Heart right ventricle (tissue), 16 donors: Measurements from ENCODE around the gene TMEM174. TPM values are rescaled to one million over a fixed set of nuclear protein-coding genes. Genes with fewer than 3 reads are reported as not detected.

Source experiments
- ATAC-seq, 8 donors: fragments of 200-7000 bp; cut with Tn5 transposase; one replicate each; pipeline ENCODE4 v1.9.1; 2020; ENCODE audit warnings: mild to moderate bottlenecking in 8 of 8, moderate library complexity in 8 of 8, moderate number of reproducible peaks in 1 of 8
- DNase-seq, 2 donors: peaks; one replicate each; pipeline ENCODE4 v3.0.0-alpha.2; 2020
- H3K27ac ChIP-seq, 10 donors: fragments of 200-600 bp; sonication (generic) in 2 of 10; one replicate each; pipeline versions ENCODE4 v1.5.0 to v1.8.0; 2020 to 2022; ENCODE audit warnings: mild to moderate bottlenecking in 3 of 10
- H3K27me3 ChIP-seq, 7 donors: fragments of 200-600 bp; one replicate each; pipeline ENCODE4 v1.8.0; 2021 to 2022; ENCODE audit warnings: mild to moderate bottlenecking in 2 of 7
- H3K36me3 ChIP-seq, 9 donors: fragments of 200-600 bp; sonication (generic) in 1 of 9; one replicate each; pipeline versions ENCODE4 v1.5.0 to v1.8.0; 2020 to 2022; ENCODE audit warnings: mild to moderate bottlenecking in 2 of 9
- H3K4me1 ChIP-seq, 9 donors: fragments of 200-600 bp; sonication (generic) in 1 of 9; one replicate each; pipeline versions ENCODE4 v1.5.0 to v1.8.0; 2020 to 2022; ENCODE audit warnings: mild to moderate bottlenecking in 4 of 9
- H3K4me3 ChIP-seq, 10 donors: fragments of 200-600 bp; sonication (generic) in 2 of 10; one replicate each; pipeline versions ENCODE4 v1.5.0 to v1.8.0; 2020 to 2022; ENCODE audit warnings: mild to moderate bottlenecking in 7 of 10, moderate library complexity in 2 of 10
- H3K9me3 ChIP-seq, 11 donors: fragments of 200-600 bp in 10 of 11; sonication (generic) in 2 of 11; one replicate each; pipeline versions ENCODE4 v1.5.0 to v1.8.0; 2013 to 2022; ENCODE audit warnings: mild to moderate bottlenecking in 2 of 11, control low read depth in 1 of 11, moderate library complexity in 1 of 11
- WGBS, 2 donors: extraction: QIAGEN DNeasy Blood & Tissue Kit; methylation state at CpG; one replicate each; pipeline ENCODE4 v1.1.7; 2013; ENCODE audit warnings: inconsistent platforms in 1 of 2; 5-methylcytosine and 5-hydroxymethylcytosine counted together
- intact Hi-C, 10 donors: fragments of 100-400 bp; cut with DNase I; formaldehyde crosslinking; loops; one replicate each; pipeline versions ENCODE4 v1.11.1 to v1.14.2; 2022
- polyA plus RNA-seq, 2 donors: library from polyadenylated mRNA; stranded (reverse); fragments of 200-250 nt; gene quantifications; one replicate each; pipeline ENCODE4 v1.2.3, GENCODE V29; 2013
- total RNA-seq, 10 donors: library from RNA; stranded (reverse); fragmentation: NEBNext Ultra II Directional in 3 of 10; extraction: Animal tissue kit (Norgen Biotek cat#: 25700) in 3 of 10; gene quantifications; one replicate each; pipeline versions ENCODE4 v1.2.1 to v1.2.4, GENCODE V29; 2021 to 2023
- TF ChIP-seq, protein P1 (sequence below), 9 donors: fragments of 200-600 bp; sonication (generic) in 2 of 9; IDR thresholded peaks; one replicate each; pipeline versions ENCODE4 v1.5.0 to v1.8.0; 2021 to 2022; ENCODE audit warnings: antibody characterized with exemption in 9 of 9, mild to moderate bottlenecking in 5 of 9, moderate library complexity in 1 of 9
- donor health status: Arrhythmogenic right ventricular cardiomyopathy.
- donor health status: ischemic (EF 13 %, LVEDD 7.1; RV severe dilation, severe dysfunction).
- donor health status: healthy with polysubstance abuse.
- donor health status: DM: no; HTN: yes; CAD: no.
- donor health status: DM: no; HTN: no; CAD: no.
- donor health status: ischemic (EF 25% LVEDD 6.9; RV normal size, moderate dysfunction).
- donor health status: ischemic (EF 25% LVEDD 5.7; RV mildly dilated, moderate dysfunction).
- donor health status: healthy.
- donor health status: DM: yes; HTN: yes; CAD: no.
- donor health status: Ischemic cardiomyopathy.
- donor health status: ischemic (EF 35%, LVEDD 5.7; RV mildly dilated, moderate dysfunction).
- donor health status: nonischemic (EF 11% LVEDD 7.7; RV severe dilation, severe dysfunction).
- donor health status: DM: yes; HTN: yes; CAD: no.
- donor health status: PGD.
- donor health status: ischemic (EF 29% LVEDD 5.4; RV normal size, mild dysfunction).
- donor health status: nonischemic (EF 23%, LVEDD 6.1; RV moderate dilation, normal function).

Gene TMEM174
- total and polyA plus RNA-seq, 12 donors: not detected

DNA sequence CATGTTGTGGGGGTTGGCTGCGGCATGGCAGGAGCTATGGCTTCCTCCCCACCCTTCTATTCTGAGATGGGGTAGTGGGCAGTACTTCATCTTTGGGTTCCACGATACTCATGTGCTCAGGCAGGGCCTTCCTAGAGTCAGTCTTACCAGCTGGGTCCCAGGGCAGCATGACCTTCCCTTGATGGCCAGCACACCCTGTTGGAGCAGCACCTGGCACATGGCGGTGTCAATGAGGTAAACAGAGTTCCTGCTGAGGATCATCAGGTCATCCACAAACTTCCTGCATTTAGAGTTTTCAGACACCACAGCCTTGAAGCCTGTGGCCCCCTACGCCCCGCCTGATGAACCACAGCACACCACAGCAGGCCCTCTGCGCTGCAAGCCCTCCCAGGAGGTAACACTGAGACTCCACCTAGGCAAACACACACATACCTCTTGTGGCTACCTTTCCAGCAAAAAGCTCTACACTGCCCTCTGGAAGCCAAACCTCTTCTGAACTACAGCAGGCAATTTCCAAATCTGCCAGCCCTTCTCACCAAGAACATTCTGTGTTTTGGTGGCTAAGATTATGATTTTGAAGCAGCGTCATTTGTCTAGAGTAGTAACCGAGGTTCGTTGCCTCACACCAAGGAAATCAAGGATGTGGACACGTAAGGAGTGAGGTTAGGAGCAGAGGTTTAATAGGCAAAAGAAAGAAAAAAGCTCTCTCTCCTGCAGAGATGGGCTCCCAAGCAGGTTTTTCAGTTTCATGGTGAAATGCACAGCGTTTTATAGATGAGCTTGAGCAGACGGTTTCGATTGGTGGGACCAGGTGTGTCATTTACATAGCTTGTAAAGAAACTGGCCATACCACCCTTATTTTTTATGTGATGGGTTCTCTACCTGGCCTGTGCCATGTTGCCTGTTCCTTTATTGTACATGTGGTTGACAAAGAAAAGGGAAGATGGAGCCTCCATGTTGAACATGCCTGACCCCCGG, 20.3 kb upstream of the TMEM174 start:
- ATAC-seq (no peak), DNase-seq (no peak)
- 81 to 92% methylated on average over 14 of the region's 14 CpGs for WGBS, 2 donors
- intact Hi-C loops: no loop called here
- Histone ChIP-seq H3K27ac (no peak overlapping the region), H3K4me3 (no peak overlapping the region), H3K36me3 (no peaks in the 10 kb centered on the region), H3K27me3 (peaks cover 0 to 34% (median 0%) of the 10 kb centered on the region in 7 donors), H3K9me3 (no peaks in the 10 kb centered on the region), H3K4me1 (no peaks in the 10 kb centered on the region)
- TF ChIP-seq, protein P1, sequence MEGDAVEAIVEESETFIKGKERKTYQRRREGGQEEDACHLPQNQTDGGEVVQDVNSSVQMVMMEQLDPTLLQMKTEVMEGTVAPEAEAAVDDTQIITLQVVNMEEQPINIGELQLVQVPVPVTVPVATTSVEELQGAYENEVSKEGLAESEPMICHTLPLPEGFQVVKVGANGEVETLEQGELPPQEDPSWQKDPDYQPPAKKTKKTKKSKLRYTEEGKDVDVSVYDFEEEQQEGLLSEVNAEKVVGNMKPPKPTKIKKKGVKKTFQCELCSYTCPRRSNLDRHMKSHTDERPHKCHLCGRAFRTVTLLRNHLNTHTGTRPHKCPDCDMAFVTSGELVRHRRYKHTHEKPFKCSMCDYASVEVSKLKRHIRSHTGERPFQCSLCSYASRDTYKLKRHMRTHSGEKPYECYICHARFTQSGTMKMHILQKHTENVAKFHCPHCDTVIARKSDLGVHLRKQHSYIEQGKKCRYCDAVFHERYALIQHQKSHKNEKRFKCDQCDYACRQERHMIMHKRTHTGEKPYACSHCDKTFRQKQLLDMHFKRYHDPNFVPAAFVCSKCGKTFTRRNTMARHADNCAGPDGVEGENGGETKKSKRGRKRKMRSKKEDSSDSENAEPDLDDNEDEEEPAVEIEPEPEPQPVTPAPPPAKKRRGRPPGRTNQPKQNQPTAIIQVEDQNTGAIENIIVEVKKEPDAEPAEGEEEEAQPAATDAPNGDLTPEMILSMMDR (IDR thresholded peaks at IDR 0.05): no peak

DNA sequence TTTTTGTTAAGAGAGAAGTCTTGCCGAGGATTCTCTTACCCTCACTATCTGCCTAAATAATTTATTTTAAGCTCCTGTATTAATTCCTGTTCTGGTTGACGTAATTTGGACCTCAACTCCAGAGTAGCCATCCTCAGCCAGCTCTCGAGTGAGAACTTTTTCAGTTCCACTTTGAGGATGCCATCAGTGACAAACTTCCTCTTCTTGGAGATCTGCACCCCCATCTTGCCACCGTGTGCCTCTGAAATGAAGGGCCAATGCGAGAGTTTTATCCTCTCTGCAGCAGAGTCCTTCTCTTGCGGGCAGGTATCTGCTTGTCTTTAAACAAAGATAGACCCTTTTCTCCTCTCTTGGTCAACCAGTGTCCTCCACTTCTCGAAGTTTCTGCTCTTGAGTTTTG, 19.5 kb upstream of the TMEM174 start:
- H3K27me3 ChIP-seq: peaks cover 0 to 42% (median 0%) of the 10 kb centered on the region in 7 donors
- H3K27ac ChIP-seq: no peak overlapping the region
- H3K4me1 ChIP-seq: no peaks in the 10 kb centered on the region
- H3K36me3 ChIP-seq: no peaks in the 10 kb centered on the region
- no peak for DNase-seq
- WGBS, 2 donors: 68 to 82% methylated on average over 7 of the region's 7 CpGs
- intact Hi-C loops: no loop called here
- no peak overlapping the region for H3K4me3 ChIP-seq
- no peaks in the 10 kb centered on the region for H3K9me3 ChIP-seq
- TF ChIP-seq, protein P1 (IDR thresholded peaks at IDR 0.05): no peak
- no peak for ATAC-seq

DNA sequence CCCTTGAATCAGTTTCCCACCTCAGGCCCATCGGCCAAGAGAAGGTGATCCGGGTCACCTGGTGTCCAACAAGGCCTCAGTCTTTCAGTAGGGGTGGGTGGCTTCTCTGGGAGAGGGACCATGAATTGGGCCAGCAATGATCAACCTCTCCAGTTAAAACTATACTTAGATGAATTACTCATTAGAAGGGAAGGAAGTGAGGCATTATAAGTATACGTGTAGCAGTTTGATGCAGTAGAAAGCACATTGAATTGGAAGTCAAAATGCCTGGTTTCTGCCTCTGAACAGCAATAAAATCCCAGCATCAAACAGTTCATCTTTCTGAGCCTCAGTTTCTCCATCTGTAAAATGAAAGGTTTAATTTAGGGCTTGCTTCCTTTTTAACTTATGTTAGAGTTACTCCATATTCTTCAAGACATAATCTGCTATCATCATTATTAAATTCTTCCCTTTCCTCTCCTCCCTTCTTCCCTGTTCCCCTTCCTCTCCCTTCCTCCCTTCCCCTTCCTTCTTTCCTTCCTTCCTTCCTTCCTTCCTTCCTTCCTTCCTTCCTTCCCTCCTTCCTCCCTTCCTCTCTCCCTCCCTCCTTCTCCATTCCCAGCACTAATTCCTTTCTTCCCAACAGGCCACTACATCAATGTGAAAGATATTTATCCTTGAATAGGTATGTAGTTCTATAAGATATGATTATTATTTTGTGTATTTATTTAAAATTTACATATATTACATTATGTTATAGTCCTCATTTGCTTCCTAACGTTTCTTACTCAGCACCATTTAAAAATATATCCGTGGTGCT, 18.6 kb upstream of the TMEM174 start:
- 80 to 89% methylated on average over 5 of the region's 5 CpGs for WGBS, 2 donors
- H3K4me1 ChIP-seq: no peaks in the 10 kb centered on the region
- no peak for ATAC-seq

More for the DNA sequence above, 18.6 kb upstream of the TMEM174 start:
- TF ChIP-seq, protein P1 (IDR thresholded peaks at IDR 0.05): no peak
- peaks cover 0 to 48% (median 5%) of the 10 kb centered on the region in 7 donors for H3K27me3 ChIP-seq
- DNase-seq: no peak
- no peak overlapping the region for H3K27ac ChIP-seq
- no peak overlapping the region for H3K4me3 ChIP-seq
- intact Hi-C loops: no loop called here
- no peaks in the 10 kb centered on the region for H3K9me3 ChIP-seq
- H3K36me3 ChIP-seq: no peaks in the 10 kb centered on the region
